H9 (cell line): ENCODE data around the gene DIS3L. TPM values are rescaled to one million over a fixed set of nuclear protein-coding genes. Genes with fewer than 3 reads are reported as not detected.
"Not testable (repeated sequence)": the region's sequence is repeated elsewhere in the genome, so short reads cannot be mapped to it uniquely, and the experiment has no call there.

Source experiments
- DNase-seq: peaks from one replicate; pipeline ENCODE4 v3.0.0-alpha.2; 2017
- H2AFZ ChIP-seq: one replicate; pipeline ENCODE4 v1.6.1; 2013; ENCODE audit warnings: mild to moderate bottlenecking, low read length, control low read depth, moderate library complexity
- H2AK5ac ChIP-seq: 2 replicates; pipeline ENCODE4 v1.6.1; 2013; ENCODE audit warnings: low read length, control low read depth, mixed read lengths; ENCODE audit not compliant: insufficient read length
- H2BK120ac ChIP-seq: one replicate; pipeline ENCODE4 v1.6.1; 2013; ENCODE audit warnings: low read depth, mild to moderate bottlenecking, low read length, control low read depth, inconsistent platforms; ENCODE audit not compliant: poor library complexity, severe bottlenecking
- H2BK12ac ChIP-seq: 2 replicates; pipeline ENCODE4 v1.6.1; 2013; ENCODE audit warnings: low read length, control low read depth, mixed read lengths, low read depth; ENCODE audit not compliant: insufficient read length
- H2BK15ac ChIP-seq: 2 replicates; pipeline ENCODE4 v1.6.1; 2013; ENCODE audit warnings: low read depth, low read length, control low read depth
- H2BK20ac ChIP-seq: one replicate; pipeline ENCODE4 v1.6.1; 2013; ENCODE audit warnings: low read depth, mild to moderate bottlenecking, low read length, control low read depth, inconsistent platforms; ENCODE audit not compliant: poor library complexity, severe bottlenecking
- H2BK5ac ChIP-seq: 2 replicates; pipeline ENCODE4 v1.6.1; 2013; ENCODE audit warnings: low read length, control low read depth, mixed read lengths; ENCODE audit not compliant: insufficient read length
- H3K14ac ChIP-seq: 2 replicates; pipeline ENCODE4 v1.6.1; 2013; ENCODE audit warnings: low read length, control low read depth; ENCODE audit not compliant: insufficient read depth
- H3K18ac ChIP-seq: 2 replicates; pipeline ENCODE4 v1.6.1; 2013; ENCODE audit warnings: low read depth, mild to moderate bottlenecking, mixed read lengths, low read length, control low read depth; ENCODE audit not compliant: insufficient read length
- H3K23ac ChIP-seq: 2 replicates; pipeline ENCODE4 v1.6.1; 2013; ENCODE audit warnings: low read length, control low read depth, mixed read lengths, low read depth; ENCODE audit not compliant: insufficient read length
- H3K23me2 ChIP-seq: 2 replicates; pipeline ENCODE4 v1.6.1; 2013; ENCODE audit warnings: low read depth, mild to moderate bottlenecking, mixed read lengths, low read length, control low read depth; ENCODE audit not compliant: insufficient read length, poor library complexity, severe bottlenecking
- H3K27ac ChIP-seq: 2 replicates; pipeline ENCODE4 v1.5.1; 2013; ENCODE audit warnings: low read length, control low read depth, mixed read lengths, low read depth; ENCODE audit not compliant: insufficient read length
- H3K27me3 ChIP-seq: 2 replicates; pipeline ENCODE4 v1.6.1; 2013; ENCODE audit warnings: low read length, control low read depth, inconsistent platforms; ENCODE audit not compliant: insufficient read depth
- H3K4ac ChIP-seq: 2 replicates; pipeline ENCODE4 v1.6.1; 2013; ENCODE audit warnings: low read depth, mild to moderate bottlenecking, control low read depth, inconsistent platforms, low read length, moderate library complexity
- H3K4me1 ChIP-seq: 2 replicates; pipeline ENCODE4 v1.6.1; 2013; ENCODE audit warnings: low read length, control low read depth, inconsistent platforms; ENCODE audit not compliant: insufficient read depth
- H3K4me2 ChIP-seq: 2 replicates; pipeline ENCODE4 v1.6.1; 2013; ENCODE audit warnings: low read length, control low read depth, mixed read lengths; ENCODE audit not compliant: insufficient read length, insufficient read depth
- H3K56ac ChIP-seq: 2 replicates; pipeline ENCODE4 v1.6.1; 2013; ENCODE audit warnings: low read depth, mild to moderate bottlenecking, mixed read lengths, low read length, control low read depth; ENCODE audit not compliant: insufficient read length
- H3K79me1 ChIP-seq: 2 replicates; pipeline ENCODE4 v1.6.1; 2013; ENCODE audit warnings: low read depth, mild to moderate bottlenecking, moderate library complexity, low read length, control low read depth, inconsistent platforms; ENCODE audit not compliant: insufficient read depth, poor library complexity, severe bottlenecking
- H3K79me2 ChIP-seq: 2 replicates; pipeline ENCODE4 v1.6.1; 2013; ENCODE audit warnings: low read length, control low read depth, inconsistent platforms; ENCODE audit not compliant: insufficient read depth
- H3K9ac ChIP-seq: 2 replicates; pipeline ENCODE4 v1.6.1; 2013; ENCODE audit warnings: low read length, control low read depth, mixed read lengths; ENCODE audit not compliant: insufficient read length; ENCODE audit errors: extremely low read depth
- H3K9me3 ChIP-seq: one replicate; pipeline ENCODE4 v1.6.1; 2013; ENCODE audit warnings: low read depth, low read length, inconsistent platforms; ENCODE audit not compliant: control insufficient read depth
- H3T11ph ChIP-seq: one replicate; pipeline ENCODE4 v1.6.1; 2013; ENCODE audit warnings: mild to moderate bottlenecking, low read length, control low read depth, inconsistent platforms
- H4K20me1 ChIP-seq: one replicate; pipeline ENCODE4 v1.6.1; 2013; ENCODE audit not compliant: control insufficient read depth, insufficient read length, insufficient read depth
- H4K5ac ChIP-seq: 2 replicates; pipeline ENCODE4 v1.6.1; 2013; ENCODE audit warnings: low read depth, mild to moderate bottlenecking, mixed read lengths, low read length, control low read depth; ENCODE audit not compliant: insufficient read length
- H4K8ac ChIP-seq: replicated peaks from 2 replicates; pipeline ENCODE4 v1.6.1; 2013; ENCODE audit warnings: low read length, control low read depth, mixed read lengths, low read depth; ENCODE audit not compliant: insufficient read length
- H4K91ac ChIP-seq: 2 replicates; pipeline ENCODE4 v1.6.1; 2013; ENCODE audit warnings: low read depth, mild to moderate bottlenecking, moderate library complexity, mixed read lengths, low read length, control low read depth; ENCODE audit not compliant: insufficient read length
- H3K27ac Mint-ChIP-seq, 3 experiments: 2 replicates in 2 of 3; 3 replicates in 1 of 3; pipeline ENCODE4 v1.8.0; 2020 to 2021; ENCODE audit warnings: mixed read lengths in 3 of 3, mild to moderate bottlenecking in 1 of 3, moderate library complexity in 1 of 3
- H3K27me3 Mint-ChIP-seq: 2 replicates; pipeline ENCODE4 v1.8.0; 2021; ENCODE audit warnings: low read depth, mild to moderate bottlenecking, moderate library complexity, mixed read lengths
- H3K36me3 Mint-ChIP-seq, 3 experiments: 2 replicates in 2 of 3; 3 replicates in 1 of 3; pipeline ENCODE4 v1.8.0; 2020 to 2021; ENCODE audit warnings: low read depth in 3 of 3, mixed read lengths in 3 of 3; ENCODE audit not compliant: insufficient read depth in 1 of 3
- H3K4me1 Mint-ChIP-seq, 2 experiments: 2 replicates each; pipeline ENCODE4 v1.8.0; 2020; ENCODE audit warnings: mixed read lengths in 2 of 2
- H3K4me3 Mint-ChIP-seq, 2 experiments: 2 replicates in 1 of 2; 3 replicates in 1 of 2; pipeline ENCODE4 v1.8.0; 2020 to 2021; ENCODE audit warnings: mild to moderate bottlenecking in 2 of 2, mixed read lengths in 2 of 2, moderate library complexity in 1 of 2
- H3K9me3 Mint-ChIP-seq, 2 experiments: 2 replicates in 1 of 2; 3 replicates in 1 of 2; pipeline ENCODE4 v1.8.0; 2020; ENCODE audit warnings: mild to moderate bottlenecking in 2 of 2, mixed read lengths in 2 of 2, moderate library complexity in 1 of 2
- WGBS: extraction: QIAGEN DNeasy Blood & Tissue Kit; methylation state at CpG from one replicate; pipeline ENCODE4 v1.1.7; 2013; ENCODE audit warnings: missing lambda C conversion rate, low lambda C conversion rate, mixed read lengths; ENCODE audit not compliant: insufficient read length; ENCODE audit errors: extremely low coverage; 5-methylcytosine and 5-hydroxymethylcytosine counted together
- total RNA-seq: library from RNA; stranded (reverse); gene quantifications from 2 replicates; pipeline ENCODE4 v1.2.1, GENCODE V29; 2021
- TF ChIP-seq, protein P1 (sequence below): fragments of 200-600 bp; sonication (generic); conservative IDR thresholded peaks from 3 replicates; pipeline ENCODE4 v1.8.0; 2021; ENCODE audit warnings: antibody characterized with exemption, mild to moderate bottlenecking

DIS3L gene
- total RNA-seq, 1 experiment from 2014 or later = 30.2 TPM

DNA sequence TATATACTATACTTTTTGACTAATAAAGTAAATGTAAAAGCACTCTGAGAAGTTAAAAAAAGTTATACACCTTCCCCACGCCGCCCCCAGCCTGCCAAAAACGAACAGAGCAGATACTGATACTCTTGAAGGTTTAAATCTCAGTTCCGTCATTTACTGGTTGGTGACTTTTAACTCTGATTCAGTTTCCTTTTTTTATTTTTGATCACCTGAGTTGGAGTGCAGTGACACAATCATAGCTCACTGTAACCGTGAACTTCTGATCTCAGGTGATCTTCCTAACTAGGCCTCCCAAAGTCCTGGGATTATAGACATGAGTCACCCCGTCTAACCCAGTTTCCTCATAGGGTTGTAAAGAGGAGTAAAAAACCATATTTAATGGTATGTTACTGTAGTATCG lies 66.4 kb downstream of the DIS3L start:
- Mint-ChIP-seq H3K4me3 (no peak overlapping the region), H3K36me3 (peaks cover 0 to 4% (median 1%) of the 10 kb centered on the region in 3 experiments; a peak in 3 of 7 replicates), H3K4me1 (peaks cover 6 to 18% of the 10 kb centered on the region in 2 experiments), H3K27me3 (no peaks in the 10 kb centered on the region; the same call in 1 of the 2 replicates), H3K9me3 (no peaks in the 10 kb centered on the region; a peak in 1 of 5 replicates), H3K27ac (peak overlapping the region in 1 of 3 experiments; percentile 86; a peak in 2 of 7 replicates)
- Histone ChIP-seq H3K23me2 (peaks cover 4% of the 10 kb centered on the region), H3K4me1 (no peaks in the 10 kb centered on the region), H3K4ac (no peak overlapping the region), H2BK5ac (no peak overlapping the region), H3T11ph (no peak overlapping the region), H2BK20ac (no peak overlapping the region), H3K9ac (no peak overlapping the region), H4K91ac (no peak overlapping the region), H3K79me2 (no peaks in the 10 kb centered on the region; the same call in 1 of the 2 replicates), H2AFZ (no peak overlapping the region), H3K14ac (no peak overlapping the region), H3K56ac (no peak overlapping the region), H3K79me1 (no peaks in the 10 kb centered on the region), H3K23ac (no peak overlapping the region), H4K20me1 (no peaks in the 10 kb centered on the region), H4K5ac (no peak overlapping the region), H3K27me3 (no peaks in the 10 kb centered on the region), H2AK5ac (no peak overlapping the region), H3K9me3 (no peaks in the 10 kb centered on the region), H2BK15ac (no peak overlapping the region), H2BK12ac (no peak overlapping the region), H3K18ac (no peak overlapping the region), H3K4me2 (no peak overlapping the region), H3K27ac (no peak overlapping the region), H4K8ac (no peak overlapping the region), H2BK120ac (no peak overlapping the region)
- WGBS = no CpG with 5 or more reads among the region's 7 CpGs
- TF ChIP-seq, protein P1, sequence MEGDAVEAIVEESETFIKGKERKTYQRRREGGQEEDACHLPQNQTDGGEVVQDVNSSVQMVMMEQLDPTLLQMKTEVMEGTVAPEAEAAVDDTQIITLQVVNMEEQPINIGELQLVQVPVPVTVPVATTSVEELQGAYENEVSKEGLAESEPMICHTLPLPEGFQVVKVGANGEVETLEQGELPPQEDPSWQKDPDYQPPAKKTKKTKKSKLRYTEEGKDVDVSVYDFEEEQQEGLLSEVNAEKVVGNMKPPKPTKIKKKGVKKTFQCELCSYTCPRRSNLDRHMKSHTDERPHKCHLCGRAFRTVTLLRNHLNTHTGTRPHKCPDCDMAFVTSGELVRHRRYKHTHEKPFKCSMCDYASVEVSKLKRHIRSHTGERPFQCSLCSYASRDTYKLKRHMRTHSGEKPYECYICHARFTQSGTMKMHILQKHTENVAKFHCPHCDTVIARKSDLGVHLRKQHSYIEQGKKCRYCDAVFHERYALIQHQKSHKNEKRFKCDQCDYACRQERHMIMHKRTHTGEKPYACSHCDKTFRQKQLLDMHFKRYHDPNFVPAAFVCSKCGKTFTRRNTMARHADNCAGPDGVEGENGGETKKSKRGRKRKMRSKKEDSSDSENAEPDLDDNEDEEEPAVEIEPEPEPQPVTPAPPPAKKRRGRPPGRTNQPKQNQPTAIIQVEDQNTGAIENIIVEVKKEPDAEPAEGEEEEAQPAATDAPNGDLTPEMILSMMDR = no peak
- no peak for DNase-seq

GRCh38 chr15:66361745-66362460 lies 68.5 kb downstream of the DIS3L start:
- not testable (repeated sequence) for H2BK5ac ChIP-seq, H3K9me3 Mint-ChIP-seq, H3K56ac ChIP-seq, H2BK120ac ChIP-seq, H3K27ac ChIP-seq, H4K91ac ChIP-seq, H3K4me2 ChIP-seq, H3K9me3 ChIP-seq, H3K36me3 Mint-ChIP-seq, H3T11ph ChIP-seq, H3K23me2 ChIP-seq, H2BK12ac ChIP-seq, H3K4ac ChIP-seq, H3K4me3 Mint-ChIP-seq, H3K27me3 Mint-ChIP-seq, H3K27me3 ChIP-seq, H2AK5ac ChIP-seq, H2BK15ac ChIP-seq, H2BK20ac ChIP-seq, H3K23ac ChIP-seq, H3K4me1 Mint-ChIP-seq, H4K20me1 ChIP-seq, H3K79me2 ChIP-seq, DNase-seq, H2AFZ ChIP-seq, H3K18ac ChIP-seq, H3K9ac ChIP-seq, H4K5ac ChIP-seq, H3K79me1 ChIP-seq, H3K14ac ChIP-seq, H4K8ac ChIP-seq, H3K4me1 ChIP-seq
- WGBS = no CpG with 5 or more reads among the region's 15 CpGs
- peak overlapping the region in 1 of 3 experiments; percentile 27; a peak in 1 of 7 replicates for H3K27ac Mint-ChIP-seq
